ENCODE data around the gene MAEA.

The MAEA gene

GRCh38 chr4:1335193-1335883 lies 45.6 kb downstream of the MAEA start:
- peak; percentile 72 for DNase-seq (ENCODE audit: low spot score)

- no peak for DNase-seq (ENCODE audit: low spot score)
These were observed 46.4 kb downstream of the MAEA start for GRCh38 chr4:1336088-1336491.

GRCh38 chr4:1337376-1337831 lies 47.7 kb downstream of the MAEA start:
- DNase-seq (ENCODE audit: low spot score), result peak; percentile 93

- DNase-seq (ENCODE audit: low spot score), result no peak
These were observed 48.5 kb downstream of the MAEA start for GRCh38 chr4:1337951-1338751.

GRCh38 chr4:1338752-1339414 lies 49.2 kb downstream of the MAEA start:
- DNase-seq (ENCODE audit: low spot score), result no peak

GRCh38 chr4:1339489-1339888 lies 49.8 kb downstream of the MAEA start:
- no peak for DNase-seq (ENCODE audit: low spot score)

GRCh38 chr4:1340181-1340747 lies 50.6 kb downstream of the MAEA start:
- no peak for DNase-seq (ENCODE audit: low spot score)

- no peak for DNase-seq (ENCODE audit: low spot score)
These were observed 51.2 kb downstream of the MAEA start for GRCh38 chr4:1340861-1341260.

GRCh38 chr4:1342003-1342402 lies 52.3 kb downstream of the MAEA start:
- no peak for DNase-seq (ENCODE audit: low spot score)

- DNase-seq (ENCODE audit: low spot score), result no peak
These were observed 55.0 kb downstream of the MAEA start for GRCh38 chr4:1344696-1345095.

- peak; percentile 48 for DNase-seq (ENCODE audit: low spot score)
These were observed 56.5 kb downstream of the MAEA start for GRCh38 chr4:1345903-1346780.

- DNase-seq (ENCODE audit: low spot score), result peak; percentile 99
These were observed 57.2 kb downstream of the MAEA start, which contains the start of gene UVSSA for GRCh38 chr4:1346781-1347409. TSS of gene UVSSA (plus strand) at chr4:1347208. CDS start at chr4:1348092, 884 bp downstream.

- peak; percentile 80 for DNase-seq (ENCODE audit: low spot score)
These were observed 57.7 kb downstream of the MAEA start for GRCh38 chr4:1347410-1347864.

GRCh38 chr4:1348014-1348513 lies 58.4 kb downstream of the MAEA start:
- peak; percentile 14 for DNase-seq (ENCODE audit: low spot score)

GRCh38 chr4:1348746-1349145 lies 59.1 kb downstream of the MAEA start:
- DNase-seq (ENCODE audit: low spot score), result no peak

GRCh38 chr4:1349359-1350168 lies 59.9 kb downstream of the MAEA start:
- no peak for DNase-seq (ENCODE audit: low spot score)

- no peak for DNase-seq (ENCODE audit: low spot score)
These were observed 60.5 kb downstream of the MAEA start for GRCh38 chr4:1350169-1350520.

GRCh38 chr4:1351854-1352566 lies 62.3 kb downstream of the MAEA start:
- peak; percentile 72 for DNase-seq (ENCODE audit: low spot score)

GRCh38 chr4:1352567-1352900 lies 62.8 kb downstream of the MAEA start:
- DNase-seq (ENCODE audit: low spot score), result no peak

Data from RKO (cell line).